ENCODE results near the gene OLFML2A. TPM values are rescaled to one million over a fixed set of nuclear protein-coding genes. Genes with fewer than 3 reads are reported as not detected.

OLFML2A gene
- total RNA-seq, 5 donors from 2014 or later (not counting 1 experiment from before 2014, with no cell fraction given): 0.07 to 0.18 (median 0.13) TPM; not detected in 2

DNA sequence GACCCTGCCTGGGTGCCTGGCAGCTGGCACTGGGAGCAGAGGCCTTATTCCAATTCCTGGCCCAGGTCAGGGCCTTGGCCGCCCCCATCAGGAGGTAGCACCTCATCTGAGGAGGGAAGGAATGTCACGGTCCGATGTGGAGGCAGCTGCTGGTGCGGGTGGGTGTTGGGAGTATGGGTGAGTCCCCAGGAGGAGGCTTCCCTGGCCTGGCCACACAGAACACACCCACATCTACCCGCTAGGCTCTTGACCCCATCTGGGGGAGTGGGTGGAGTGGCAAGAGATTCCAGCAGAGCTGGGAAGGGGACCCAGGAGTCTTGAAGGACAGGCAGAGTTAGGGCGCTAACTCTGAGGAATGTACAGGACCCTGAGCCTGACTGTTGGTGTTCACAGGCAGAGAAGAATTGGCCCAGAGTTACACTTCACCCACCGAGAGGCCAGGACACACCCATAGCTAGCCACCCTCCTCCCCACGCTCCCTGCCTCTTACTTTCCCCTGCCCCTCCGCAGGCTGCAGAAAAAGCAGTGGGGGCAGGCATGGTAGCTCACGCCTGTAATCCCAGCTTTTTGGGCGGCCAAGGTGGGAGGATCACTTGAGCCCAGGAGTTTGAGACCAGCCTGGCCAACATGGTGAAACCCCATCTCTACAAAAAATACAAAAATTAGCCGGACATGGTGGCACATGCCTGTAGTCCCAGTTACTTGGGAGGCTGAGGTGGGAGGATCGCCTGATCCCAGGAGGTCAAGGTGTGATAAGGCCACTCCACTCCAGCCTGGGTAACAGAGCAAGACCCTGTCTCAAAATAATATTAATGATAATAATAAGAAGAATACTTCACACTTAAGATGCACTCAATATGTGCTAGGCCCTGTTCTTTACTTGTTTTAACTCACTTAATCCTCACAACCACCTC, 6.0 kb downstream of the OLFML2A start:
- CTCF ChIA-PET: interaction anchor here in 1 of 2 donors (1.1 kb wide), 1 partner anchor 55 kb away, joined by 3 read pairs; no protein-coding TSS in a partner anchor
- WGBS (ENCODE audit: insufficient coverage): 87% methylated on average over 3 of the region's 13 CpGs

DNA sequence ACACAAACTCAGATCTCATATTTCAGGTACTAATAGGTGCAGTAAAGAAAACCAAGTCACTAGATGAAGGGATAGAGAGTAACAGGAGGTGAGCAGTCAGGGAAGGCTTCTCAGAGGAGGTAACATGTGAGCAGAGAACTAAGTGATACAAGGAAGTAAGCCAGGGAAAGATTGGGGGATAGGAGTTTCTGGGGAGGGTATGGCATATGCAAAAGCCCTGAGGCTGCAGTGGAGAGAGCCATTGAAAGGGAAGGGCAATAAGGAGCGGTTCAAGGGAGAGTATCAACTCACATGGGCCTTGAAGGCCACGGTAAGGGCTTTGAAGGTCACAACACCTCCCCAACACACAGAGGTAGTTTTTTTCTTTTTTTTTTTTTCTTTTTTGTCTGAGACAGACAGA, 6.9 kb downstream of the OLFML2A start:
- no peak overlapping the region for H3K4me3 ChIP-seq (ENCODE audit: control insufficient read depth in 1 of 2, extremely low read depth in 1 of 2, low read length in 1 of 2)
- Mint-ChIP-seq H3K4me1 (no peaks in the 10 kb centered on the region), H3K27ac (no peak overlapping the region), H3K36me3 (no peaks in the 10 kb centered on the region), H3K27me3 (peaks cover 5 to 8% of the 10 kb centered on the region in 2 donors), H3K4me3 (no peak overlapping the region), H3K9me3 (no peaks in the 10 kb centered on the region)
- POLR2A ChIA-PET: no interaction called here
- H3K9me3 ChIP-seq: no peaks in the 10 kb centered on the region
- DNase-seq: peak in 1 of 35 experiments; percentile 4
- peaks cover 0 to 9% of the 10 kb centered on the region in 2 experiments for H3K27me3 ChIP-seq (replicated peaks in 1 of 2; ENCODE audit: control insufficient read depth in 2 of 2, extremely low read depth in 1 of 2, insufficient read depth in 2 of 2, low read length in 1 of 2)
- no peaks in the 10 kb centered on the region for H3K4me1 ChIP-seq (ENCODE audit: control insufficient read depth in 1 of 2, extremely low read depth in 1 of 2, insufficient read depth in 2 of 2, low read length in 2 of 2)
- no peak for ATAC-seq (replicated peaks in 1 of 4)
- H3K36me3 ChIP-seq (ENCODE audit: control insufficient read depth in 2 of 2, extremely low read depth in 1 of 2, insufficient read depth in 1 of 2, low read length in 1 of 2): no peaks in the 10 kb centered on the region
- WGBS (ENCODE audit: insufficient coverage): no CpG with 5 or more reads among the region's 2 CpGs
- CTCF ChIA-PET: no interaction called here
- no peak overlapping the region for H3K27ac ChIP-seq (ENCODE audit: low read length)

More for the DNA sequence above, 6.0 kb downstream of the OLFML2A start:
- peaks cover 0 to 10% of the 10 kb centered on the region in 2 experiments for H3K27me3 ChIP-seq (replicated peaks in 1 of 2; ENCODE audit: control insufficient read depth in 2 of 2, extremely low read depth in 1 of 2, insufficient read depth in 2 of 2, low read length in 1 of 2)
- Mint-ChIP-seq H3K4me3 (no peak overlapping the region), H3K27ac (no peak overlapping the region), H3K9me3 (no peaks in the 10 kb centered on the region), H3K27me3 (peaks cover 8 to 10% of the 10 kb centered on the region in 2 donors), H3K4me1 (no peaks in the 10 kb centered on the region), H3K36me3 (no peaks in the 10 kb centered on the region)
- DNase-seq (no peak), ATAC-seq (replicated peaks in 1 of 4) (no peak)
- no peak overlapping the region for H3K4me3 ChIP-seq (ENCODE audit: control insufficient read depth in 1 of 2, extremely low read depth in 1 of 2, low read length in 1 of 2)
- H3K9me3 ChIP-seq: no peaks in the 10 kb centered on the region
- H3K36me3 ChIP-seq (ENCODE audit: control insufficient read depth in 2 of 2, extremely low read depth in 1 of 2, insufficient read depth in 1 of 2, low read length in 1 of 2): no peaks in the 10 kb centered on the region
- POLR2A ChIA-PET: no interaction called here
- H3K27ac ChIP-seq (ENCODE audit: low read length): no peak overlapping the region
- H3K4me1 ChIP-seq (ENCODE audit: control insufficient read depth in 1 of 2, extremely low read depth in 1 of 2, insufficient read depth in 2 of 2, low read length in 2 of 2): no peaks in the 10 kb centered on the region

DNA sequence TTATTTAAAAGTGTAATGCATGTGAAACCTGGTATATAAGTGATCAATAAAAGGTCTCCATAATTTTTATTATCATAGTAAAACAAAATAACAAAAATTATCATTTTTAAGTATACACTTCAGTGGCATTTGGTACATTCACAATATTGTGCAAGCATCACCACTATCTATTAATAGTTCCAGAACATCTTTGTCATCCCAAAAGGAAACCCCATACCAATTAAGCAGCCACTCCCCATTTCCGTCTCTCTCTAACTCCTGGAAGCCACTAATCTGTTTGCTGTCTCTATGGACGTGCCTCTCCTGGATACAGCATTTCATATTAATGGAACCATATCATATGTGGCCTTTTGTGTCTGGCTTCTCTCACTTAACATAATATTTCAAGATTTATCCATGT, 7.6 kb downstream of the OLFML2A start:
- peaks cover 0 to 9% of the 10 kb centered on the region in 2 experiments for H3K27me3 ChIP-seq (replicated peaks in 1 of 2; ENCODE audit: control insufficient read depth in 2 of 2, extremely low read depth in 1 of 2, insufficient read depth in 2 of 2, low read length in 1 of 2)
- no peaks in the 10 kb centered on the region for H3K9me3 ChIP-seq
- WGBS (ENCODE audit: insufficient coverage): 88% methylated on average over 1 of the region's 2 CpGs
- Mint-ChIP-seq H3K27ac (no peak overlapping the region), H3K4me1 (no peaks in the 10 kb centered on the region), H3K9me3 (no peaks in the 10 kb centered on the region), H3K36me3 (no peaks in the 10 kb centered on the region), H3K27me3 (peaks cover 1 to 5% of the 10 kb centered on the region in 2 donors), H3K4me3 (no peak overlapping the region)
- no peaks in the 10 kb centered on the region for H3K36me3 ChIP-seq (ENCODE audit: control insufficient read depth in 2 of 2, extremely low read depth in 1 of 2, insufficient read depth in 1 of 2, low read length in 1 of 2)
- no peak for ATAC-seq (replicated peaks in 1 of 4)
- POLR2A ChIA-PET: interaction anchor here in 1 of 2 donors (0.7 kb wide), 1 partner anchor 72 kb away, joined by 6 read pairs; no protein-coding TSS in a partner anchor
- no peaks in the 10 kb centered on the region for H3K4me1 ChIP-seq (ENCODE audit: control insufficient read depth in 1 of 2, extremely low read depth in 1 of 2, insufficient read depth in 2 of 2, low read length in 2 of 2)
- CTCF ChIA-PET: interaction anchor here in 1 of 2 donors (0.6 kb wide), 1 partner anchor 8 kb away, joined by 3 read pairs; no protein-coding TSS in a partner anchor
- no peak overlapping the region for H3K4me3 ChIP-seq (ENCODE audit: control insufficient read depth in 1 of 2, extremely low read depth in 1 of 2, low read length in 1 of 2)
- DNase-seq: no peak
- no peak overlapping the region for H3K27ac ChIP-seq (ENCODE audit: low read length)

DNA sequence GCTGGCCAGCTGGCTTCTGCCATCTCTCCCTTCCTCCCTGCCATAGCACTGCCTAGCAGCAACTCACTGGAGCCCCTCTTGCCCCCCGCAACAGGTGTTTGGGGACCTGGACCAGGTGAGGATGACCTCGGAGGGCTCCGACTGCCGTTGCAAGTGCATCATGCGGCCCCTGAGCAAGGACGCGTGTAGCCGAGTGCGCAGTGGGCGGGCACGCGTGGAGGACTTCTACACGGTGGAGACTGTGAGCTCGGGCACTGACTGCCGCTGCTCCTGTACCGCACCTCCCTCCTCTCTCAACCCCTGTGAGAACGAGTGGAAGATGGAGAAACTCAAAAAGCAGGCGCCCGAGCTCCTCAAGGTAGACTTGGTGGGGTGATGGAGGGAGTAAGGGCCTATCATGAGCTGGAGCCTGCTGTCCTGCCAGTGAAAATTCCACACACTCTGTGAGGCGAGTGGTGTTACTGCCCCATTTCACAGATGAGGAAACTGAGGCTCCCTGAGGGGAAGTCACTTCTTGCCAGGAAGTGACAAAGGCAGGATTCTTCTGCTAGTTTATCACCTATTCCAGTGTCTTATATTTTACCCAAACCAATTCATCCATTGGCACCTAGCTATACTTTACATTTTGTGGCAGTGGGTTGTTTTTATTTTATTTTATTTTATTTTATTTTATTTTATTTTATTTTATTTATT, 10.1 kb downstream of the OLFML2A start:
- Mint-ChIP-seq H3K4me1 (no peaks in the 10 kb centered on the region), H3K27ac (no peak overlapping the region), H3K9me3 (no peaks in the 10 kb centered on the region), H3K4me3 (no peak overlapping the region), H3K36me3 (no peaks in the 10 kb centered on the region), H3K27me3 (peaks cover 5 to 8% of the 10 kb centered on the region in 2 donors)
- no peaks in the 10 kb centered on the region for H3K36me3 ChIP-seq (ENCODE audit: control insufficient read depth in 2 of 2, extremely low read depth in 1 of 2, insufficient read depth in 1 of 2, low read length in 1 of 2)
- H3K4me3 ChIP-seq (ENCODE audit: control insufficient read depth in 1 of 2, extremely low read depth in 1 of 2, low read length in 1 of 2): no peak overlapping the region
- H3K9me3 ChIP-seq: no peaks in the 10 kb centered on the region
- peaks cover 0 to 20% of the 10 kb centered on the region in 2 experiments for H3K27me3 ChIP-seq (replicated peaks in 1 of 2; ENCODE audit: control insufficient read depth in 2 of 2, extremely low read depth in 1 of 2, insufficient read depth in 2 of 2, low read length in 1 of 2)
- DNase-seq: peak in 1 of 35 experiments; percentile 16
- no peak for ATAC-seq (replicated peaks in 1 of 4)
- H3K27ac ChIP-seq (ENCODE audit: low read length): no peak overlapping the region
- ChIA-PET CTCF (no interaction called here), POLR2A (no interaction called here)
- H3K4me1 ChIP-seq (ENCODE audit: control insufficient read depth in 1 of 2, extremely low read depth in 1 of 2, insufficient read depth in 2 of 2, low read length in 2 of 2): no peaks in the 10 kb centered on the region
- 97% methylated on average over 15 of the region's 20 CpGs for WGBS (ENCODE audit: insufficient coverage)

DNA sequence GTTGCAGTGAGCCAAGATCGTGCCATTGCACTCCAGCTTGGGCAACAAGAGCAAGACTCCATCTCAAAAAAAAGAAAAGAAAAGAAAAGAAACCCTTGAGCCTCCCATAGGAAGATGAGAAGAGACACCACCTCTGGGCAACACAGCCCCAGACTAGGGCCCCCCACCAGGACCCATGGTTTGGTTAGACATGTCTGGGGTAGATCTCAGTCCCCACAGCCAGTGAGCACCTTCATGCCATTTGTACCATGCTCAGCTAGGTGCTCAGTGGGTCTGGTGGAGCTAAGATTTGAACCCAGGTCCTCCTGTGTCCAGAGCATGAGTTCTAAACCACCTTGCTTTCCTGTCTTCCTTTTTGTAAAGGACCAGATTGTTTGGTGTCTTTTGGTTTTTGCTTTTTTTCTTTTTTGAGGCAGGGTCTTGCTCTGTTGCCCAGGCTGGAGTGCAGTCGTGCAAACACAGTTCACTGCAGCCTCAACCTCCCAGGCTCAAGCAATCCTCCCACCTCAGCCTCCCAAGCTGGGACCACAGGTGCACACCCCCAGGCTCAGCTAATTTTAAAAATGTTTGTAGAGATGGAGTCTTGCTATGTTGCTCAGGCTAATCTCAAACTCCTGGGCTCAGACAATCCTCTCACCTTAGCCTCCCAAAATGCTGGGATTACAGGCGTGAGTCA, 11.7 kb downstream of the OLFML2A start:
- H3K27ac ChIP-seq (ENCODE audit: low read length): no peak overlapping the region
- no peaks in the 10 kb centered on the region for H3K4me1 Mint-ChIP-seq
- ChIA-PET POLR2A (no interaction called here), CTCF (no interaction called here)
- no peak overlapping the region for H3K4me3 ChIP-seq (ENCODE audit: control insufficient read depth in 1 of 2, extremely low read depth in 1 of 2, low read length in 1 of 2)
- H3K27ac Mint-ChIP-seq: no peak overlapping the region
- H3K4me1 ChIP-seq (ENCODE audit: control insufficient read depth in 1 of 2, extremely low read depth in 1 of 2, insufficient read depth in 2 of 2, low read length in 2 of 2): no peaks in the 10 kb centered on the region
- H3K27me3 Mint-ChIP-seq: peaks cover 11 to 13% of the 10 kb centered on the region in 2 donors
- no peaks in the 10 kb centered on the region for H3K9me3 ChIP-seq
- no peak overlapping the region for H3K4me3 Mint-ChIP-seq
- WGBS (ENCODE audit: insufficient coverage): no CpG with 5 or more reads among the region's 3 CpGs
- ATAC-seq (replicated peaks in 1 of 4): no peak
- H3K9me3 Mint-ChIP-seq: no peaks in the 10 kb centered on the region
- H3K27me3 ChIP-seq (replicated peaks in 1 of 2; ENCODE audit: control insufficient read depth in 2 of 2, extremely low read depth in 1 of 2, insufficient read depth in 2 of 2, low read length in 1 of 2): peaks cover 0 to 35% of the 10 kb centered on the region in 2 experiments
- no peaks in the 10 kb centered on the region for H3K36me3 Mint-ChIP-seq
- no peak for DNase-seq
- H3K36me3 ChIP-seq (ENCODE audit: control insufficient read depth in 2 of 2, extremely low read depth in 1 of 2, insufficient read depth in 1 of 2, low read length in 1 of 2): no peaks in the 10 kb centered on the region

DNA sequence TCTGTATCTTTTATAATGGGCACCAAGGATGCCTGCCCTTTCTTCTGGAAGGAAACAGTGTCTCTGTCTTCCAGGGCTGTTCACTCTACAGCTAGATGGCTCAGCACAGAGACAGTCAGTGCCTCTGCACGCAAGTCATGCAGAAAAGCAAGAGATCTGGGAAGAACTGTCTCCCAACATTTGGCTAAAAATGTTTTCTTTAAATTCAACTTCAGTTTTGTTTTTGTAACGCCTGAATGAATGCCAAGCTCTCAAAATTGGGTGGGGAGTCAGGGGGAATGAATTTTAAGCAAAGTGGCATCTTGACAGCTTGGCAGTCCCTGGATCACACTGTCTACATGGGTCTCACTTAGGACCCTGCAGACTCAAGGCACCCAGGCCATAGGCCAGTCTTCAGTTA, 12.6 kb downstream of the OLFML2A start:
- Mint-ChIP-seq H3K27ac (no peak overlapping the region), H3K36me3 (no peaks in the 10 kb centered on the region), H3K9me3 (no peaks in the 10 kb centered on the region), H3K27me3 (peaks cover 11 to 13% of the 10 kb centered on the region in 2 donors), H3K4me3 (no peak overlapping the region), H3K4me1 (no peaks in the 10 kb centered on the region)
- Histone ChIP-seq H3K4me1 (ENCODE audit: control insufficient read depth in 1 of 2, extremely low read depth in 1 of 2, insufficient read depth in 2 of 2, low read length in 2 of 2) (no peaks in the 10 kb centered on the region), H3K9me3 (no peaks in the 10 kb centered on the region), H3K27me3 (replicated peaks in 1 of 2; ENCODE audit: control insufficient read depth in 2 of 2, extremely low read depth in 1 of 2, insufficient read depth in 2 of 2, low read length in 1 of 2) (peaks cover 0 to 35% of the 10 kb centered on the region in 2 experiments), H3K36me3 (ENCODE audit: control insufficient read depth in 2 of 2, extremely low read depth in 1 of 2, insufficient read depth in 1 of 2, low read length in 1 of 2) (no peaks in the 10 kb centered on the region), H3K27ac (ENCODE audit: low read length) (no peak overlapping the region), H3K4me3 (ENCODE audit: control insufficient read depth in 1 of 2, extremely low read depth in 1 of 2, low read length in 1 of 2) (no peak overlapping the region)
- 100% methylated on average over 1 of the region's 2 CpGs for WGBS (ENCODE audit: insufficient coverage)
- POLR2A ChIA-PET: no interaction called here
- CTCF ChIA-PET: interaction anchor here in 1 of 2 donors (0.8 kb wide), 1 partner anchor 10 kb away, joined by 3 read pairs; no protein-coding TSS in a partner anchor
- ATAC-seq (replicated peaks in 1 of 4) (no peak), DNase-seq (no peak)

All from T-cell (primary cell).